WTC11 (cell line): ENCODE results near the gene CIT. TPM values are rescaled to one million over a fixed set of nuclear protein-coding genes. Genes with fewer than 3 reads are reported as not detected.

Source experiments
- ATAC-seq: fragments of 200-7000 bp; cut with Tn5 transposase; 2 replicates; pipeline ENCODE4 v1.10.0; 2021; ENCODE audit warnings: mild to moderate bottlenecking, moderate library complexity
- CTCF ChIA-PET: fragments of 300-600 bp; sonication (Branson Sonifier 250); formaldehyde crosslinking; loops from one replicate; lab custom pipeline; 2021; ENCODE audit warnings: antibody characterized with exemption; lab: Charles Lee
- POLR2A ChIA-PET: fragments of 350-600 bp; sonication (Branson Sonifier 250); formaldehyde crosslinking; loops from one replicate; lab custom pipeline; 2021; ENCODE audit warnings: antibody characterized with exemption; lab: Charles Lee
- DNase-seq: peaks from one replicate; pipeline ENCODE4 v3.0.0; 2021; ENCODE audit warnings: low spot score
- H3K27ac Mint-ChIP-seq: 2 replicates; pipeline ENCODE4 v1.8.0; 2021; ENCODE audit warnings: mixed read lengths
- H3K27me3 Mint-ChIP-seq: 2 replicates; pipeline ENCODE4 v1.8.0; 2021; ENCODE audit warnings: low read depth, mild to moderate bottlenecking, moderate library complexity, mixed read lengths
- H3K36me3 Mint-ChIP-seq: 2 replicates; pipeline ENCODE4 v1.8.0; 2021; ENCODE audit warnings: mixed read lengths
- H3K4me1 Mint-ChIP-seq: 2 replicates; pipeline ENCODE4 v1.8.0; 2022; ENCODE audit warnings: mixed read lengths
- H3K4me3 Mint-ChIP-seq: 2 replicates; pipeline ENCODE4 v1.8.0; 2021; ENCODE audit warnings: mild to moderate bottlenecking, moderate library complexity, mixed read lengths
- H3K9me3 Mint-ChIP-seq: 2 replicates; pipeline ENCODE4 v1.8.0; 2021; ENCODE audit warnings: mixed read lengths
- E2F1 ChIP-seq: sonication (generic); formaldehyde crosslinking; IDR thresholded peaks from 2 replicates; pipeline ENCODE4 v1.8.0; 2022; ENCODE audit warnings: mild to moderate bottlenecking, missing genetic modification reagents
- ERG ChIP-seq: fragments of 250-450 bp; sonication (Bioruptor Pico); IDR thresholded peaks from 2 replicates; pipeline ENCODE4 v1.8.0; 2021; ENCODE audit warnings: mild to moderate bottlenecking
- ESRRA ChIP-seq: sonication (generic); formaldehyde crosslinking; IDR thresholded peaks from 2 replicates; pipeline ENCODE4 v1.8.1; 2022; ENCODE audit warnings: mild to moderate bottlenecking, missing genetic modification reagents, borderline replicate concordance
- HMGA2 ChIP-seq: fragments of 250-450 bp; sonication (Bioruptor Pico); IDR thresholded peaks from 2 replicates; pipeline ENCODE4 v1.4.0; 2021; ENCODE audit warnings: mild to moderate bottlenecking, moderate library complexity
- IRF1 ChIP-seq: sonication (generic); formaldehyde crosslinking; IDR thresholded peaks from 2 replicates; pipeline ENCODE4 v1.8.0; 2023; ENCODE audit warnings: missing genetic modification reagents
- KAT7 ChIP-seq: sonication (generic); formaldehyde crosslinking; IDR thresholded peaks from 2 replicates; pipeline ENCODE4 v1.8.1; 2023; ENCODE audit warnings: missing genetic modification reagents, mild to moderate bottlenecking, borderline replicate concordance
- MXD4 ChIP-seq: fragments of 250-450 bp; sonication (Bioruptor Pico); IDR thresholded peaks from 2 replicates; pipeline ENCODE4 v1.8.0; 2021; ENCODE audit warnings: mild to moderate bottlenecking, moderate library complexity, borderline replicate concordance
- NFATC4 ChIP-seq: fragments of 250-450 bp; sonication (Bioruptor Pico); IDR thresholded peaks from 2 replicates; pipeline ENCODE4 v1.9.0; 2021; ENCODE audit warnings: mild to moderate bottlenecking
- NFE2L1 ChIP-seq: sonication (generic); formaldehyde crosslinking; IDR thresholded peaks from 2 replicates; pipeline ENCODE4 v1.8.1; 2023; ENCODE audit warnings: missing genetic modification reagents
- NR1H2 ChIP-seq: sonication (generic); formaldehyde crosslinking; IDR thresholded peaks from 2 replicates; pipeline ENCODE4 v1.9.0; 2021; ENCODE audit warnings: mild to moderate bottlenecking, moderate library complexity, missing genetic modification reagents
- PRDM15 ChIP-seq: sonication (generic); formaldehyde crosslinking; IDR thresholded peaks from 2 replicates; pipeline ENCODE4 v1.8.0; 2022; ENCODE audit warnings: missing genetic modification reagents
- TEAD4 ChIP-seq: sonication (generic); formaldehyde crosslinking; IDR thresholded peaks from 2 replicates; pipeline ENCODE4 v1.8.0; 2022; ENCODE audit warnings: mild to moderate bottlenecking, missing genetic modification reagents
- USF1 ChIP-seq: sonication (generic); formaldehyde crosslinking; IDR thresholded peaks from 2 replicates; pipeline ENCODE4 v1.8.0; 2022; ENCODE audit warnings: mild to moderate bottlenecking, missing genetic modification reagents
- ZBTB43 ChIP-seq: sonication (generic); formaldehyde crosslinking; IDR thresholded peaks from 2 replicates; pipeline ENCODE4 v1.8.1; 2023; ENCODE audit warnings: mild to moderate bottlenecking, missing genetic modification reagents
- ZMAT4 ChIP-seq: fragments of 250-450 bp; sonication (Bioruptor Pico); IDR thresholded peaks from 2 replicates; pipeline ENCODE4 v1.9.0; 2021; ENCODE audit warnings: mild to moderate bottlenecking
- ZNF121 ChIP-seq: sonication (generic); formaldehyde crosslinking; IDR thresholded peaks from 2 replicates; pipeline ENCODE4 v1.8.0; 2023; ENCODE audit warnings: missing genetic modification reagents
- ZNF281 ChIP-seq: sonication (generic); formaldehyde crosslinking; IDR thresholded peaks from 2 replicates; pipeline ENCODE4 v1.8.0; 2023; ENCODE audit warnings: mild to moderate bottlenecking, missing genetic modification reagents
- ZNF396 ChIP-seq: fragments of 250-450 bp; sonication (Bioruptor Pico); IDR thresholded peaks from 2 replicates; pipeline ENCODE4 v1.8.0; 2021; ENCODE audit warnings: mild to moderate bottlenecking, moderate library complexity, borderline replicate concordance
- ZSCAN18 ChIP-seq: fragments of 250-450 bp; sonication (Bioruptor Pico); IDR thresholded peaks from 2 replicates; pipeline ENCODE4 v2.1.2; 2022; ENCODE audit warnings: mild to moderate bottlenecking, moderate library complexity
- total RNA-seq: library from RNA; stranded (reverse); gene quantifications from 3 replicates; pipeline ENCODE4 v1.2.3, GENCODE V29; 2021

The CIT gene
- total RNA-seq, 1 experiment from 2014 or later: 65.4 TPM

GRCh38 chr12:119715268-119715620 lies 161.9 kb downstream of the CIT start (continued):
- TF ChIP-seq ZBTB43 (no peak), PRDM15 (no peak), KAT7 (CRISPR knock-in tag) (no peak), ZNF396 (CRISPR knock-in tag) (no peak), ZNF121 (CRISPR knock-in tag) (no peak), ZSCAN18 (CRISPR knock-in tag) (no peak), IRF1 (CRISPR knock-in tag) (no peak), E2F1 (no peak), NR1H2 (CRISPR knock-in tag) (no peak)

GRCh38 chr12:119714614-119715267 lies 162.4 kb downstream of the CIT start:
- Mint-ChIP-seq H3K36me3 (peaks cover 84% of the 10 kb centered on the region), H3K9me3 (no peaks in the 10 kb centered on the region), H3K4me3 (no peak overlapping the region), H3K27ac (no peak overlapping the region), H3K27me3 (no peaks in the 10 kb centered on the region), H3K4me1 (no peaks in the 10 kb centered on the region)
- TF ChIP-seq NFATC4 (CRISPR knock-in tag) (no peak), HMGA2 (CRISPR knock-in tag) (no peak), ZMAT4 (CRISPR knock-in tag) (no peak)
- CTCF ChIA-PET: no interaction called here
- POLR2A ChIA-PET: no interaction called here
- ATAC-seq (no peak), DNase-seq (no peak)

GRCh38 chr12:119713551-119714031 lies 163.5 kb downstream of the CIT start:
- no peaks in the 10 kb centered on the region for H3K27me3 Mint-ChIP-seq
- DNase-seq (no peak), ATAC-seq (no peak)
- H3K36me3 Mint-ChIP-seq: peaks cover 83% of the 10 kb centered on the region
- no peak overlapping the region for H3K27ac Mint-ChIP-seq
- ChIA-PET POLR2A (no interaction called here), CTCF (no interaction called here)
- H3K9me3 Mint-ChIP-seq: no peaks in the 10 kb centered on the region
- no peak overlapping the region for H3K4me3 Mint-ChIP-seq
- no peaks in the 10 kb centered on the region for H3K4me1 Mint-ChIP-seq
- TF ChIP-seq ZNF281 (CRISPR knock-in tag) (no peak), NFE2L1 (no peak), KAT7 (CRISPR knock-in tag) (no peak), MXD4 (CRISPR knock-in tag) (no peak), ESRRA (CRISPR knock-in tag) (no peak), ERG (CRISPR knock-in tag) (no peak), USF1 (no peak), TEAD4 (CRISPR knock-in tag) (no peak)
